NT2/D1 (cell line): ENCODE measurements around the gene CHTF18.

Source experiments
- DNase-seq: peaks from one replicate; pipeline ENCODE4 v3.0.0-alpha.2; 2011; ENCODE audit warnings: low read depth, low spot score
- H3K27me3 ChIP-seq: 2 replicates; pipeline ENCODE4 v1.6.0; 2011; ENCODE audit warnings: mild to moderate bottlenecking; ENCODE audit not compliant: insufficient read length, insufficient read depth
- H3K36me3 ChIP-seq: 2 replicates; pipeline ENCODE4 v1.6.1; 2011; ENCODE audit warnings: mild to moderate bottlenecking, low read length, mixed read lengths; ENCODE audit not compliant: insufficient read depth, insufficient read length
- H3K4me1 ChIP-seq: 2 replicates; pipeline ENCODE4 v1.5.1; 2011; ENCODE audit not compliant: insufficient read depth, insufficient read length
- H3K4me3 ChIP-seq: 2 replicates; pipeline ENCODE4 v1.5.1; 2011; ENCODE audit warnings: low read depth; ENCODE audit not compliant: insufficient read length
- H3K9ac ChIP-seq: 2 replicates; pipeline ENCODE4 v1.6.0; 2011; ENCODE audit warnings: low read depth; ENCODE audit not compliant: insufficient read length
- H3K9me3 ChIP-seq: 2 replicates; pipeline ENCODE4 v1.5.1; 2011; ENCODE audit warnings: mild to moderate bottlenecking, low read length; ENCODE audit not compliant: insufficient read depth
- SUZ12 ChIP-seq: IDR thresholded peaks from 2 replicates; pipeline ENCODE4 v1.6.1; 2011; ENCODE audit not compliant: insufficient read length, insufficient read depth; ENCODE audit errors: extremely low read depth
- YY1 ChIP-seq: IDR thresholded peaks from 2 replicates; pipeline ENCODE4 v1.6.1; 2011; ENCODE audit not compliant: insufficient read length, insufficient read depth
- ZNF274 ChIP-seq: IDR thresholded peaks from 2 replicates; pipeline ENCODE4 v1.6.1; 2011; ENCODE audit warnings: mild to moderate bottlenecking, low read depth, low read length

Gene CHTF18

DNA sequence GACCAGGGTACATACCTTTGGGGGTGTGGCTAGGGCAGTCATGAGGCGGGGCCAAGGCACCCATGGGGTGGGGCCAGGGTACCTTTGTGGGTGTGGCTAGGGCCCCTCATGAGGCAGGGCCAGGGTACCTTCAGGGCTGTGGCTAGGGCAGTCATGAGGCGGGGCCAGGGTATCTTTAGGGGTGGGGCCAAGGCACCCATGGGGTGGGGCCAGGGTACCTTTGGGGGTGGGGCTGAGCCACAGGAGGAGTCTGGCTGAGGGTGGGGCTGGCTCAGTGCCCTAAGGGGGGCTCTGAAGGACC is 8.7 kb downstream of the CHTF18 start:
- Histone ChIP-seq H3K4me3 (no peak overlapping the region), H3K9ac (no peak overlapping the region), H3K9me3 (no peaks in the 10 kb centered on the region), H3K4me1 (peaks cover 30% of the 10 kb centered on the region), H3K36me3 (peaks cover 59% of the 10 kb centered on the region), H3K27me3 (peaks cover 23% of the 10 kb centered on the region)
- no peak for DNase-seq
- TF ChIP-seq SUZ12: no peak
- TF ChIP-seq ZNF274: no peak
- no peak for TF ChIP-seq YY1

DNA sequence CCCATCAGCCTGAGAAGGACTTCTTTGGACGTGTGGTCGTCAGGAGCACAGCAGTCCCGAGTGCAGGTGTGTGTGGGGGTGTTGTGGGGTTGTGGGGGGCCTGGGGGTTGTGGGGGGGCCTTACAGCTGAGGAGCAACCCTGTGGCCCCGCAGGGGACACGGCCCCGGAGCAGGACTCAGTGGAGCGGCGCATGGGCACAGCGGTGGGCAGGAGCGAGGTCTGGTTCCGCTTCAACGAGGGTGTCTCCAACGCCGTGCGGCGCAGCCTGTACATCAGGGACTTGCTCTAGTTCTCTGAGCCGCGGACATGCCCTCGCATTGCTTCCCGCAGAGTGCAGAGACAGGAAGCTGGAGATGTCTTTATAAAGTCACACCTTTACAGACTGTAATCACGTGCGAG is 9.3 kb downstream of the CHTF18 start:
- peaks cover 32% of the 10 kb centered on the region for H3K4me1 ChIP-seq
- peaks cover 53% of the 10 kb centered on the region for H3K36me3 ChIP-seq
- DNase-seq: no peak
- H3K4me3 ChIP-seq: no peak overlapping the region
- H3K9ac ChIP-seq: no peak overlapping the region
- no peak for TF ChIP-seq ZNF274
- no peak for TF ChIP-seq SUZ12
- no peak for TF ChIP-seq YY1
- H3K27me3 ChIP-seq: peaks cover 29% of the 10 kb centered on the region
- no peaks in the 10 kb centered on the region for H3K9me3 ChIP-seq

DNA sequence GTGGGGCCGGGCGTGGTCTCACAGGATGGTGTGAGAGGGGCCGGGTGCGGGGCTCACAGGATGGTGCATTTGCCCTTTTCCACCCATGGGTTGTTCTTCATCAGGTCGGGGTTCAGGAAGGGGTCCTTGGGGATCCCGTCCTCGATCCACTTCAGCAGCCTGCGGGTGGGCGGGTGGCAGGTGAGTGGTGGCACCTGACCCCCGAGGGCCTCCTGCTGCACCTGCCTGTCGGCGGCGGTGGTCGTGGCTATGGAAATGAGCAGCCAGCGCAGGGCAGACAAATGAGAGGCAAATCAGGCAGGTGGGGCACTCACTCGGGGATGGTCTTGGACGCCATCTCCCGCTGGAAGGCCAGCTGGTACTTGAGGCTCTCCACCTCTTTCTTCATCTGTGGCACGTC is 10.2 kb downstream of the CHTF18 start:
- Histone ChIP-seq H3K27me3 (peaks cover 39% of the 10 kb centered on the region), H3K4me3 (no peak overlapping the region), H3K9me3 (no peaks in the 10 kb centered on the region), H3K36me3 (peaks cover 44% of the 10 kb centered on the region), H3K9ac (no peak overlapping the region), H3K4me1 (peaks cover 41% of the 10 kb centered on the region)
- TF ChIP-seq YY1: no peak
- TF ChIP-seq SUZ12: no peak
- no peak for TF ChIP-seq ZNF274
- no peak for DNase-seq

DNA sequence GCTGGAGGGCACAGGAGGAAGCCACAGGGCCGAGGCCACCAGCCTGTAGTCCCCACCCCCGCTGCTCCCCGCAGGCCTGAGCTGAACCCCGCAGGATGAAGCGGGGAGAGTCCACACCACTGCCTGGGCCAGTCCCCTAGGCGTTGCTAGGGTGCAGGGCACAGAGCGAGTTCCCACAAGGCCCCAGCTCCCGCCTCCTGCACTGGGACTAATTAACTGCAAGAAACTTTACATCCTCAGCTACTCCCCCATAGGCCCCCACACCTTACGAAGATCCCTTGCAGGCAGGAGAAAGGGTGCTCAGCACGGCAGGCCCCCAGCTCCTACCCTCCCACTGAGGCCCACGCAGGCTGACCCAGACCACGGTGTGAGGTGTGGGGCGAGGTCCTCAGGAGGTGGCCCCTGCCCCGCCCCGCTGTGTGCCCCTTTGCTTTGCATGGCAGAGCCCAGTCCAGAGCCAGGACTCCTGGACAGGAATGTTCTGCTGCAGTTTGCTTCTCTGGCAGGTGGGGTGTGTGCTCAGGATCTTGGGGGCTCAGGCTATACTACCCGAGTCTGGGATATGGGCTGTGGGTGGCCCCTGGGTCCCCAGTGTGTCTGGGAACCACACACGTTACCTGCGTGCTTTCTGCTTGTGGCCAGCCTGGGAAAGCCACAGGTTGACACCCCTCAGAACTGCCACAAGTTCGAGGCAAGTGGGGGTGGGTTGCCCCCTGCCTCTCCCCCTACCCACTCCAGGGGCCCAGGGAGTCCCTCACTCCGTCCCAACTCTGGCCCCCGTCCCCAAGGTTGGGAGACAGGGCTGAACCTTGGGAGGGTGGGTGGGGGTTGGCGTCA is 10.9 kb downstream of the CHTF18 start:
- peaks cover 39% of the 10 kb centered on the region for H3K4me1 ChIP-seq
- no peak overlapping the region for H3K4me3 ChIP-seq
- peaks cover 41% of the 10 kb centered on the region for H3K27me3 ChIP-seq
- no peak for DNase-seq
- H3K9ac ChIP-seq: no peak overlapping the region
- TF ChIP-seq YY1: no peak
- TF ChIP-seq ZNF274: no peak
- no peak for TF ChIP-seq SUZ12
- H3K36me3 ChIP-seq: peaks cover 38% of the 10 kb centered on the region
- no peaks in the 10 kb centered on the region for H3K9me3 ChIP-seq

DNA sequence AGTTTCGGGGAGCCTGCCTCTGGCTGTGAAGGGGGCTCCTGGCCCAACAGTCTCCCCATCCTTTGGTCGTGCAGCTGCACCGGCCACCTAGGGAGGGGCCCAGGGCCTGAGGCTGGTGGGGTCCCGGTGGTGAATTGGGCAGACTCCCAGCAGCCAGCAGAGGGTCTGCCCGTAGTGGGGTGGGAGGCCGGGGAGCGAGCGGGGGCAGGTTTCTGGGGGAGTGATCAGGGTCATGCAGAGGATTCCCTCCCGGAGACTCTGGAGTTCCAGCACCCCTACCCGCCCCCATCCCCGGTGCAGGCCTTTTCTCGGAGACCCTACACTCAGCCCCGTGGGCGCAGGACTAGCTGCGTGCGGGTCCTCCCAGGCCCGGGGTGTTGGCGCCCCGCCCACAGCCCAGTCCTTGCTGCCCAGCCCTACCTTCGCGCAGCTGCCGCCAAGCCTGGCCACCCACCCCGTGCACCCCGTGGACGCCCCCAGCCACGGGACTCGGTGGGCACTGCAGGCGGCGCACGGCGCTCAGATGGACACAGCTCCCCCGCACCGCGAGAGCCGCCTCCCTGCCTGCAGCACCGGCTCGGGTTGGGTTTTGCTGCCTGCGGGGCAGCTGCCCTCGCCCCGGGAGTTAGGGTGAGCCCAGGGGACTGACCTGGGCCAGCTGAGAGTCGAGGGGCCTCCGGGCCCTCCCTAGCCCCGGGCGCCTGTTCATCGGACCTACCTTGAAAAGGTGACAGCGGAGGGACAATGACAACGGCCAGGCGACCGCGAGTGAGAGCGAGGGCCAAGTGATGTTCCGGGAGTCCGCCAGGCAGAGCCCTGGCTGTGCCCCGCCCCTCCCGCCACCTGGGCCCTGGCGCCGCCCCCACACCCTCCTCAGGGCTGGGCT is 11.8 kb downstream of the CHTF18 start, which contains the start of gene GNG13:
Gene GNG13, minus strand, starts transcription at position 787 of the 886 bp plus-strand sequence. CDS start 1,657 bp downstream, outside the sequence.
- Histone ChIP-seq H3K9ac (peak within 1 kb of the TSS; percentile 79), H3K4me3 (peak within 1 kb of the TSS; percentile 29), H3K4me1 (peaks cover 45% of the 10 kb centered on the region)

DNA sequence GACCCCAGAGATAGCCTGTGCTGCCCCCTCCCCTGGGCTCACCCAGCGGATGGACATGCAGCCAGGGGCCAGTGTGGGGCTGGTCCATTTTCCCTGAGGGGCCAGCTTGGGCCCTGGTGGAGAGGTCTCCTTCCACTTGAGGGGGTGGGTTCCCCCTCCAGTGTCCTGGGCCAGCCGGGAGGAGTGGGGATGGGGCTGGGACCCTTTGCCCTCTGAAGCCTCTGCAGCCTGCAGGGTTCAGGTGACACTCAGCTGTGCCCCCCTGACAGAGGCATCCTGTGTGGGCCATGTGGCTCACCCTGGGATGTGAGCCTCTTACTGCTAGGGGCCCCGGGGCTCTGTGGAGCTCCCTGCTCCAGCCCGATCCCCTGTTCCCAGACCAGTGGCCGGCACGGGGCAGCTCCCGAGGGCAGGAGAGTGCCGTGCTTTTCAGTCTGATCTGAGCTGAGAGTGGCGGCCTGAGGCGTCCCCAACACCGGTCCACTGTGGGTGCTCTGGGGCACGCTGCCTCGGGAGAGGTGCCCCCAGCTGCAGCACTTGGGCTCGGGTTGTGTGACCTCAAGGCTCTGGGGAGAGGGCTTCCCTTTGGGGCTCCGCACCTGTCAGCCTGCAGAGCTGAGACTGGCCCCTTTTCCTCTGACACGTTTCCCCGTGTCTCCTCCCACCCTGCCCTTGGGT is 12.6 kb downstream of the CHTF18 start:
- H3K9ac ChIP-seq: peak overlapping the region; percentile 37
- peaks cover 51% of the 10 kb centered on the region for H3K4me1 ChIP-seq
- no peak overlapping the region for H3K4me3 ChIP-seq
- DNase-seq: no peak
- H3K36me3 ChIP-seq: peaks cover 25% of the 10 kb centered on the region
- no peak for TF ChIP-seq ZNF274
- no peak for TF ChIP-seq SUZ12
- no peak for TF ChIP-seq YY1
- peaks cover 52% of the 10 kb centered on the region for H3K27me3 ChIP-seq
- H3K9me3 ChIP-seq: no peaks in the 10 kb centered on the region

More for the DNA sequence above, 11.8 kb downstream of the CHTF18 start, which contains the start of gene GNG13:
- Histone ChIP-seq H3K27me3 (peaks cover 49% of the 10 kb centered on the region), H3K36me3 (peaks cover 30% of the 10 kb centered on the region), H3K9me3 (no peaks in the 10 kb centered on the region)
- no peak for DNase-seq
- no peak for TF ChIP-seq ZNF274
- no peak for TF ChIP-seq SUZ12
- no peak for TF ChIP-seq YY1
